IPS-15b (cell line): ENCODE results near the gene OCRL.

Source experiments
- H3K27me3 ChIP-seq: one replicate; pipeline ENCODE4 v1.6.1; 2013; ENCODE audit warnings: low read length; ENCODE audit not compliant: control insufficient read depth, insufficient read depth
- H3K36me3 ChIP-seq: one replicate; pipeline ENCODE4 v1.6.1; 2013; ENCODE audit warnings: low read length; ENCODE audit not compliant: control insufficient read depth, insufficient read depth
- H3K4me1 ChIP-seq: one replicate; pipeline ENCODE4 v1.6.1; 2013; ENCODE audit warnings: mild to moderate bottlenecking, low read length; ENCODE audit not compliant: control insufficient read depth, insufficient read depth
- H3K4me3 ChIP-seq: one replicate; pipeline ENCODE4 v1.5.1; 2013; ENCODE audit warnings: low read depth, low read length
- H3K9ac ChIP-seq: one replicate; pipeline ENCODE4 v1.6.1; 2013; ENCODE audit warnings: low read depth, mild to moderate bottlenecking, low read length
- H3K9me3 ChIP-seq: one replicate; pipeline ENCODE4 v1.6.1; 2013; ENCODE audit warnings: mild to moderate bottlenecking, low read length; ENCODE audit not compliant: control insufficient read depth, insufficient read depth

OCRL gene

GRCh38 chrX:129617420-129617819, 77.4 kb downstream of the OCRL start:
- Histone ChIP-seq H3K4me3 (no peak overlapping the region), H3K27me3 (no peaks in the 10 kb centered on the region), H3K9ac (no peak overlapping the region), H3K4me1 (peaks cover 6% of the 10 kb centered on the region), H3K9me3 (no peaks in the 10 kb centered on the region), H3K36me3 (no peaks in the 10 kb centered on the region)

DNA sequence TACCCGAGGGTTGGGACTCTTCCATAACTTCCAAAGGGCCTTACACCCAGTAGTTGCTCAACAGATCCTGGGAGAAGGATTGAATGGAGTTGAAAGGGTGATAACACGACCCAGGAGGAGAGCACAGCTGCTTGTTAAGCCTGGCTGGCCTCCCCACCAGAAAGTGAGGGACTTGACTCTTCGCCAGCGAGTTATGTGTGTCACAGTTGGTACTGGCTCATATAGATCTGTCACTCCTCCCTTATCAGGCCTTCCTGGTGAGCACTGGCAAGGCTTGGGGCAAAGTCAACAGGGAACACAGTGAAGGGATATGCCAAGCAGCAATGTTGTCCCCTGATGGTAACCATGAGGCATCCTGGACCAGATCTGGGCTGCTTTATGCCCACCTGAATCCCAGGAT, 78.9 kb downstream of the OCRL start:
- H3K4me3 ChIP-seq = no peak overlapping the region
- no peaks in the 10 kb centered on the region for H3K27me3 ChIP-seq
- H3K4me1 ChIP-seq = peaks cover 6% of the 10 kb centered on the region
- H3K9ac ChIP-seq = no peak overlapping the region
- no peaks in the 10 kb centered on the region for H3K36me3 ChIP-seq
- H3K9me3 ChIP-seq = no peaks in the 10 kb centered on the region

GRCh38 chrX:129622757-129623301, 82.8 kb downstream of the OCRL start:
- no peaks in the 10 kb centered on the region for H3K4me1 ChIP-seq
- H3K9me3 ChIP-seq = no peaks in the 10 kb centered on the region
- H3K27me3 ChIP-seq = no peaks in the 10 kb centered on the region
- H3K4me3 ChIP-seq = no peak overlapping the region
- H3K36me3 ChIP-seq = no peaks in the 10 kb centered on the region
- H3K9ac ChIP-seq = no peak overlapping the region

GRCh38 chrX:129626026-129626425, 86.0 kb downstream of the OCRL start:
- Histone ChIP-seq H3K4me3 (no peak overlapping the region), H3K9ac (no peak overlapping the region), H3K9me3 (no peaks in the 10 kb centered on the region), H3K36me3 (no peaks in the 10 kb centered on the region), H3K27me3 (no peaks in the 10 kb centered on the region), H3K4me1 (no peaks in the 10 kb centered on the region)

DNA sequence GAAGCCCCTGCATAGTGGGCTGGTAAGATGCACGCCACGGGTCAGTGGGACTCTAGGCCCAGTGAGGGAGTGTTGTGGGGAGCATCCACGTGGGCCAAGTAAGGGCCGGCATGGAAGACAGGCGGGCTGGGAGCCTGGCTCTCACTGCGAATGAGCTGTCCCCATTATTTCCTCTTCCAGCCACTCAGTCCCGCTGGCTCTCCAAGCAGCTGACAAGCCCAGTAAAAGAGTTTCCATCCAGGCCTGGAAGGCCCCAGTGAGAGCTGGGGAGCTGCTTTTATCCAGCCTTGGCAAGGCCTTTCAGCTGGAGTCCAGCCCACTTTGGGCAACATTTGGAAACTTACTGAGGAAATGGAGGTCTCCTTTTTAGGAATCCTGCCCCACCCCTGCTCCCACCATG, 89.8 kb downstream of the OCRL start:
- Histone ChIP-seq H3K36me3 (no peaks in the 10 kb centered on the region), H3K9me3 (no peaks in the 10 kb centered on the region), H3K27me3 (no peaks in the 10 kb centered on the region), H3K4me1 (no peaks in the 10 kb centered on the region), H3K4me3 (no peak overlapping the region), H3K9ac (no peak overlapping the region)

GRCh38 chrX:129631849-129632248, 91.8 kb downstream of the OCRL start:
- no peaks in the 10 kb centered on the region for H3K4me1 ChIP-seq
- H3K36me3 ChIP-seq = no peaks in the 10 kb centered on the region
- no peaks in the 10 kb centered on the region for H3K9me3 ChIP-seq
- H3K27me3 ChIP-seq = no peaks in the 10 kb centered on the region
- no peak overlapping the region for H3K9ac ChIP-seq
- no peak overlapping the region for H3K4me3 ChIP-seq

DNA sequence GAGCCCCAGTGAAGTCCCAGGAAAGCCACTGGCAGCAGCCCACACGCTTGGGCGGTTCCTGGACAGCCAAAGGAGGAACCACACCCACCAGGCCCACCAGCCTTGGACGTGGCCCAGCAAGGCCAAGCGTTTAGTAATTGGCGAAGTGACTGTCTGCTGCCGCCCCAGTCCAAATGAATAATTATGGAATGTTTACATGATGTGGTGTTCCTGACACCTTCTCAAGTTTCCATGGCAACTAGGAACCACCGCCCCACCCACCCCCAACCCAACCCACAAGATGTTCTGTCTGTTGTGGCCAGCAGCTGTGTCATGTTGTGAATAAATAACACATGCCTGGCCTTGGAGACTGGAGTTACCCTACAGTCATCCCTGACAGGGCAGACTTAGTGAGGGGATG, 92.4 kb downstream of the OCRL start:
- Histone ChIP-seq H3K4me1 (no peaks in the 10 kb centered on the region), H3K4me3 (no peak overlapping the region), H3K9me3 (no peaks in the 10 kb centered on the region), H3K27me3 (no peaks in the 10 kb centered on the region), H3K9ac (no peak overlapping the region), H3K36me3 (no peaks in the 10 kb centered on the region)

DNA sequence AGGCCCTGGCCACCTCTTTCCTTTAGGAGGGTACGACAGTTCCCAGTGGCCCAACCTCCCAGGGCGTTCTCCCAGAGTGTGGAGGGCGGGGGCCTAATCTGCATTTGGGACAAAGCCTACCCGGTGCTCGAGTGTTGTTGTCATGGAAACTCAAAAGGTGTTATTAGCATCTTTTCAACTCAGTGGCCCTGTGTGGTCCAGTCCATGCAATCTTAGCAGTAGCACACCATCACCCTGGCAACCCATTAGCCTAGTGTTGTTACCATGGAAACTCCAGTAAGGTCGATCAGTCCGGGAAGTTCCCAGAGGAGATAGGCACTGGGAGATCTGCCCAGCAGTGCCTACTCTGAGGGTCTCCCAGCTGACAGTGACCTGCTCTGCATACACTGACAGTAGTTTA, 94.5 kb downstream of the OCRL start:
- H3K9me3 ChIP-seq = no peaks in the 10 kb centered on the region
- H3K27me3 ChIP-seq = no peaks in the 10 kb centered on the region
- no peak overlapping the region for H3K4me3 ChIP-seq
- H3K36me3 ChIP-seq = no peaks in the 10 kb centered on the region
- H3K9ac ChIP-seq = no peak overlapping the region
- no peaks in the 10 kb centered on the region for H3K4me1 ChIP-seq

DNA sequence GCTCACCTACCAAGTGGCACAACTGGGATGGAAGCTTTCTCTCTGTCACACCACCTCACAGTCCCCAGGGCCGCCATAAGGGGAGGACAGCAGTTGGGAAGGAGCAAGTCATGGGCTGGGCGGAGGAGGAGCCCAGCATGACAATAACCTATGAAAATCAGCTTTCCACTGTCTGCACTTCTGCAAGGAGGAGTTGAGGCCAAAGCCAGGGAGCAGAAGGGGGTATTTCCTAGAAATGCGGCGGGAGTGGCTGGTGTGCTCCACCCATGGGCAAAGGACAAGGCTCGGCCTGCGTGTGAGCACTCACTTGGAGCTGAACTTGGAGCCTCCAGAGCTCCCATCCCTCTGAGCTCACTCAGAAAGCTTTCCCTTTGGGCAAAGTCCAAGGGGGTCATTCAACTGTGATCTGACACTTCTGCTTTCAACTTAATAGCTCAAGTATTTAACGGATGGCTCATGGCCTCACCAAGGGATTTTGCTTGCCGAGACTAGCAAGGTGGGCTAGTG, 96.2 kb downstream of the OCRL start:
- H3K9me3 ChIP-seq = no peaks in the 10 kb centered on the region
- no peaks in the 10 kb centered on the region for H3K4me1 ChIP-seq
- H3K36me3 ChIP-seq = no peaks in the 10 kb centered on the region
- no peak overlapping the region for H3K9ac ChIP-seq
- H3K27me3 ChIP-seq = peaks cover 2% of the 10 kb centered on the region
- H3K4me3 ChIP-seq = no peak overlapping the region

DNA sequence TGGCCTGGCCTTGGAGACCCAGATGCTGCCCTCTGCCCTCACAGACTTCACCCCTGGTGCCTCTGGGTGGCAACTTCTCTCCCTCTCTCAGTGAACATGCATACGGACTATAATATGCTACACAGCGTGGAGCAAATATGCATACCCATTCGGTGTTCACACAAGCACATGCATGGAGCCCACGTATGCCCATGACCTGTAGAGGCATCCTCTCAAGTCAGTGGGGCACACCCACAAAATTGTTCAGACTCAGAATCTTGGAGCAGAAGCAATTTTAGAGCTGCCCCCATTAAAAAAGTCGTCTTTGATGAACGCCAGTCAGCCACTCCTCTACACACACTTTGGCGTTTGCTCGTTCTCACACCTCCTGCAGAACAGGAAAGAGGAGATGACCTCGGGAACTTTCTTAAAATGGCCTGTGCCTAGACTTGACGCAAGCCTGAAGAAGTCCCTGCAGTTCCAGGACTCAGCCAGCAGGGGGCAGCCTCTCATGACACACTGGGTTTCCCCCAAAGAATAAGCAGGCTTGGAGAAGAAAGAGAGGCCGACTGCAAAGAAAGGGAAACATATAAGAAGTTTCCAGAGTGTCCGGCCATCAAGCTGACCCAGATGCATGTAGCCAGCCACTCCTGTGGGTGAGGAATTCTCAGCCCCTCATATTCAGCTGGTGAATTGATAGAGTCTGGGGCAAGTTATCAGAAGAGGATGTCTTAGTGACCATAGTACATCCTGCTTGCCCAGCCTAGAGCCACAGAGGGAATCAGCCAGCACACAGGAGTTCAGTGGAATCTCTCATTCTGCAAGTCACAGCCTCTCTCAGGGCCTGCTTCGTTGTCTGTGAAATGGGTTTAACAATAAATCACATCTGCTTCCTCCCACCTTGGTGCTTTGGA, 97.4 kb downstream of the OCRL start:
- peaks cover 2% of the 10 kb centered on the region for H3K27me3 ChIP-seq
- no peaks in the 10 kb centered on the region for H3K4me1 ChIP-seq
- H3K36me3 ChIP-seq = no peaks in the 10 kb centered on the region
- no peaks in the 10 kb centered on the region for H3K9me3 ChIP-seq
- H3K9ac ChIP-seq = no peak overlapping the region
- no peak overlapping the region for H3K4me3 ChIP-seq

- H3K4me3 ChIP-seq = no peak overlapping the region
- peaks cover 6% of the 10 kb centered on the region for H3K27me3 ChIP-seq
- no peaks in the 10 kb centered on the region for H3K4me1 ChIP-seq
- no peak overlapping the region for H3K9ac ChIP-seq
- no peaks in the 10 kb centered on the region for H3K9me3 ChIP-seq
- H3K36me3 ChIP-seq = no peaks in the 10 kb centered on the region
Observed at GRCh38 chrX:129638917-129639316, 98.9 kb downstream of the OCRL start.

DNA sequence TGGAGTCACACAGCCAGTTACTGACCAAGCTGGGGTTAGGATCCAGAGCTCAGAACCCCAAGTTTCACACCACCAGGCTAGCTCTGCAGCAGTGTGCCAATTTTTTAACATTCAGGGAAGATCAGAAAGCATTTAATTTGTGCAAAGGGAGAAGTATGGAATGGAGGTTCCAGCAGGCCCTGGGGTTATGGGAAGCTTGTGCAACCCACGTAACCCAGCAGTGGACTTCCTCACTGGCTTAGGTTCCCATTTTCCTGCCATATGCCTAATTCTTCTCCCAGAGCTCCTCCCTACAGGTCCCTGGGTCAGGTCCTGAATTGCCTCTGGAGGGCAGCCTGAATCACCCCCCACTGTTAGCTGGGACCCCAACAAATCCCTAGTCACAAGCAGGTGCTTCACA, 100.7 kb downstream of the OCRL start:
- Histone ChIP-seq H3K4me3 (no peak overlapping the region), H3K27me3 (peaks cover 12% of the 10 kb centered on the region), H3K36me3 (no peaks in the 10 kb centered on the region), H3K4me1 (no peaks in the 10 kb centered on the region), H3K9me3 (no peaks in the 10 kb centered on the region), H3K9ac (no peak overlapping the region)
